ENCODE data around the gene TBC1D1. TPM values are rescaled to one million over a fixed set of nuclear protein-coding genes. Genes with fewer than 3 reads are reported as not detected.

Gene TBC1D1
- polyA plus RNA-seq, 1 experiment = 50.7 TPM

DNA sequence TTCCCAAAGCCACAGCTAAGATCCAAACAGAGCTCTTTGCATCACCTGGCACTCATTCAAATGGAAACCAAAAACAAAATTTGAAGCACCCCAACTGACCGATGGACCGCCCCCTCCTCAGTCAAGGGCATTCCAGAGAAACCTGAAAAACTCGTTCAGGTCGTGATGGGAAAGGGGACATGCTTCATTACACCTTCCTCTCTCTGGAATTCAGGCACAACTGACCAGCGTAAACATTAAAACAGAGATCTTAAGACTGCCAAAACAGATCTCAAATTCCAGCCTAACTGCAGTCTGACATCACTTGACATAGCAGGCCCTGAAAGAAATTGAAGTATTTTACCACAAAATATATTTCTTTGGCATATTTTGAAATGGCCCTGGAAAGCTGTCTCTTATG lies 97.8 kb downstream of the TBC1D1 start:
- POLR2A ChIA-PET = no interaction called here

DNA sequence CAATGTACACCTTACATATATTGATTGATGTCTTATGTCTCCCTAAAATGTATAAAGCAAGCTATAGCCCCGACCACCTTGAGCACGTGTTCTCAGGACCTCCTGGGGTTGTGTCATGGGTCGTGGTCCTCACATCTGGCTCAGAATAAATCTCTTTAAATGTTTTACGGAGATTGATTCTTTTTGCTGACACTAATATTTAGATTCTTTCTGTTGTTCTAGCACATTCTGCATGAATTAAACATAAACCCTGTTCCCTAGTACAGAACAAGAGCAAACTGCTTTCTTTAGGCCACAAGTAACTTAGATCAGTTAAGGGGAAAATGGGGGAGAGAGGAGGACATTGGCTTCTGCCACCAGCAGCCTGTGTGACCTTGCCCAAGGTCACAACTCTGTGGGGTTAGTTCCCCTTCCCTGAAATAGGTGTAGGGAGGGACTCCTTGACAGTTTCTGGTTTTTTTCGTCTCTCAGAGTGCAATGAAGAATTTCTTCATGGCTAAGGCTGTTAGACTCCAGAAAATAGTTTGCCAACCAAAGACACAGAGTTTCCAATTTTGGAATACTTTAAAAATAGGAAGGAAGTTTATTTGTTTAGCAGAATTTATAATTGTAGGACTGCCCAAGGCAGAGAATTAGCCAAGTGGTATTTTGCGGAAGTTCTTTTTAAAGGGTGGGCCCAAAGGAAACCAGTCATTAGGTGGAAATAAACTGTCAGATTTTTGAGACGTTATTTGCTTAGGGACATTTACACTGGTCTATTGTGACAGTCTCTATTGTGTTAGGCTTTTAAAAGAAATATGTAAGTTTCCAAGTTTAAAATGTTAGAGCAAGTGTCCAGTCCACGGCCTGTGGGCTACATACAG lies 98.7 kb downstream of the TBC1D1 start:
- H3K4me3 ChIP-seq (ENCODE audit: low read depth, low read length) = no peak overlapping the region
- no peak overlapping the region for H3K27ac ChIP-seq (ENCODE audit: low read depth, low read length)
- TF ChIP-seq, protein P1, sequence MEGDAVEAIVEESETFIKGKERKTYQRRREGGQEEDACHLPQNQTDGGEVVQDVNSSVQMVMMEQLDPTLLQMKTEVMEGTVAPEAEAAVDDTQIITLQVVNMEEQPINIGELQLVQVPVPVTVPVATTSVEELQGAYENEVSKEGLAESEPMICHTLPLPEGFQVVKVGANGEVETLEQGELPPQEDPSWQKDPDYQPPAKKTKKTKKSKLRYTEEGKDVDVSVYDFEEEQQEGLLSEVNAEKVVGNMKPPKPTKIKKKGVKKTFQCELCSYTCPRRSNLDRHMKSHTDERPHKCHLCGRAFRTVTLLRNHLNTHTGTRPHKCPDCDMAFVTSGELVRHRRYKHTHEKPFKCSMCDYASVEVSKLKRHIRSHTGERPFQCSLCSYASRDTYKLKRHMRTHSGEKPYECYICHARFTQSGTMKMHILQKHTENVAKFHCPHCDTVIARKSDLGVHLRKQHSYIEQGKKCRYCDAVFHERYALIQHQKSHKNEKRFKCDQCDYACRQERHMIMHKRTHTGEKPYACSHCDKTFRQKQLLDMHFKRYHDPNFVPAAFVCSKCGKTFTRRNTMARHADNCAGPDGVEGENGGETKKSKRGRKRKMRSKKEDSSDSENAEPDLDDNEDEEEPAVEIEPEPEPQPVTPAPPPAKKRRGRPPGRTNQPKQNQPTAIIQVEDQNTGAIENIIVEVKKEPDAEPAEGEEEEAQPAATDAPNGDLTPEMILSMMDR (IDR thresholded peaks at IDR 0.05; ENCODE audit: low read depth, low read length) = no peak
- H3K27me3 ChIP-seq (ENCODE audit: control insufficient read depth, insufficient read depth, low read length) = no peaks in the 10 kb centered on the region
- no peak for DNase-seq (ENCODE audit: low read depth, low spot score)
- H3K9me3 ChIP-seq (ENCODE audit: control insufficient read depth, insufficient read depth, low read length) = no peaks in the 10 kb centered on the region
- ChIA-PET POLR2A (interaction anchor here (1.1 kb wide), 1 partner anchor 13 kb away, joined by 3 read pairs; no protein-coding TSS in a partner anchor), CTCF (interaction anchor here (1.5 kb wide), 1 partner anchor 11 kb away, joined by 5 read pairs; no protein-coding TSS in a partner anchor)

More for the DNA sequence above, 97.8 kb downstream of the TBC1D1 start:
- H3K27ac ChIP-seq (ENCODE audit: low read depth, low read length) = no peak overlapping the region
- TF ChIP-seq, protein P1 (IDR thresholded peaks at IDR 0.05; ENCODE audit: low read depth, low read length) = no peak
- CTCF ChIA-PET = interaction anchor here (1.5 kb wide), 1 partner anchor 10 kb away, joined by 5 read pairs; no protein-coding TSS in a partner anchor
- H3K27me3 ChIP-seq (ENCODE audit: control insufficient read depth, insufficient read depth, low read length) = no peaks in the 10 kb centered on the region
- no peaks in the 10 kb centered on the region for H3K9me3 ChIP-seq (ENCODE audit: control insufficient read depth, insufficient read depth, low read length)
- no peak for DNase-seq (ENCODE audit: low read depth, low spot score)
- H3K4me3 ChIP-seq (ENCODE audit: low read depth, low read length) = no peak overlapping the region

DNA sequence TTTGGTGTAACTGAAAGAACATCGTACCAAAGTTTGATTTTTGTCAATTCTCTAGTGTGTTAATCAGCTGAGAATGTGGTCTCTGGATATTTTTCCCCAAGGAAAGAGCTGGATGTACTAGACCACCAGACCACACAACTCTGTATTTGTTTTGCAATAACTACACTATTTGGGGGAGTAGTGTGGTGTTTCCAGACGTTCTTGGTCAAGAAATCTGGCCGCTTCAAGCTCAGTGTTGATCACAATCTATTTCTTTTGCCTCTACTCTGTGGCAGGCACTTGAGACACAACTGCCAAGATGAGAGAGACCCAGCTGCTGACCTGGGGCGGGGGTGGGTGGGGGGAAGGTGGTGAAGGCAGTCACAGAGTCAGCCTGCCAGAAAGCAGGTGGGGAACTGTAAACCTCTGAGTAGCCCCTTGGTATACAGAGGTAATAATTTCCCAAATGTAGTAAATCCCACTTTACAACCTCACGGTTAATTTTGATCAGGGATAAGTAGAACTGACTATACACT lies 99.9 kb downstream of the TBC1D1 start:
- no peak for DNase-seq (ENCODE audit: low read depth, low spot score)
- ChIA-PET POLR2A (interaction anchor here (1.1 kb wide), 1 partner anchor 12 kb away, joined by 3 read pairs; no protein-coding TSS in a partner anchor), CTCF (no interaction called here)
- Histone ChIP-seq H3K4me3 (ENCODE audit: low read depth, low read length) (no peak overlapping the region), H3K9me3 (ENCODE audit: control insufficient read depth, insufficient read depth, low read length) (no peaks in the 10 kb centered on the region), H3K27ac (ENCODE audit: low read depth, low read length) (no peak overlapping the region), H3K27me3 (ENCODE audit: control insufficient read depth, insufficient read depth, low read length) (no peaks in the 10 kb centered on the region)
- TF ChIP-seq, protein P1 (IDR thresholded peaks at IDR 0.05; ENCODE audit: low read depth, low read length) = no peak

DNA sequence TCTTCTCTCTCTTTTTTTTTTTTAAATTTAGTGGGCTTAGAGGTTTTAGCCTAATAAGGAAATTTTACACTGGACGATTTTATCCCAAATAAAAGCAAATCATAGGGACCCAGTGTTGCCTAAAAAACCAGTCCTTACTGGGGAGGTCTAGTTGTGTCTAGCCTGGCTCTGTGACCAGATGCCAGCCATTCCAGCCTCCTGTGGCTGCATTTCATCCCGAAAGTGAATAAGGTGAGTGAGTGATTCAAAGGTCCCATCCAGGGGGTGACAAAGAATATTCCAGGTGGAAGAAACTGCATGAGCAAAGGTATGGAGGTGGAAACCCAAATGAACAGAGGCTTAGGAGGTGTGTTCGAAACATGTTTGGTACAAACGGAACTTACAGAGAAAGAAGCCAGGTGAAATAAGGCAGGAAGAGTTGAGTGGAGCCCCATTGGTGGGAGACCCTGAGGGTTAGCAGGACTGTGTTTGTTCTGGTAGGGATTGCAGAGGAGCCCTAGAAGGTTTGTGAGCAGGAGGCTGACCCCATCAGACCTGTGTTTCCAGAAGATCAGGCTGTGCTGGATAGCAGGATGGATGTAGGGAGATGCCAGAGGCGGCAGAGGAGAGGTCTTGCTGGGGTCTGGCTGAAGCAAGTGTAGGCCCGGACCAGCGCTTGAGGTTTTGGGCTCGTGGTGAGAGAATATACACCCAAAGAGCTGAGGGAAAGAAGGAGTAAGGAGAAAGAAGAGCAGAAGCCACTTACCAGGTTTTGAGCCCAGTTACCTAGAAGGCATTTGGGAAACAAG lies 100.9 kb downstream of the TBC1D1 start:
- TF ChIP-seq, protein P1 (IDR thresholded peaks at IDR 0.05; ENCODE audit: low read depth, low read length) = no peak
- no peak overlapping the region for H3K27ac ChIP-seq (ENCODE audit: low read depth, low read length)
- no peak for DNase-seq (ENCODE audit: low read depth, low spot score)
- H3K27me3 ChIP-seq (ENCODE audit: control insufficient read depth, insufficient read depth, low read length) = no peaks in the 10 kb centered on the region
- CTCF ChIA-PET = interaction anchor here (0.6 kb wide), 1 partner anchor 16 kb away, joined by 3 read pairs; no protein-coding TSS in a partner anchor
- POLR2A ChIA-PET = no interaction called here
- no peaks in the 10 kb centered on the region for H3K9me3 ChIP-seq (ENCODE audit: control insufficient read depth, insufficient read depth, low read length)
- H3K4me3 ChIP-seq (ENCODE audit: low read depth, low read length) = no peak overlapping the region

Data from AG04450 (cell line).